Fibroblast of villous mesenchyme (primary cell): Measurements from ENCODE around the gene GPS1. TPM values are rescaled to one million over a fixed set of nuclear protein-coding genes. Genes with fewer than 3 reads are reported as not detected.

Experiments
- DNase-seq: peaks from one replicate; pipeline ENCODE4 v3.0.0-alpha.2; 2010; ENCODE audit warnings: low read depth
- H3K4me3 ChIP-seq: 2 replicates; pipeline ENCODE4 v1.5.1; 2011; ENCODE audit warnings: low read depth, mild to moderate bottlenecking, low read length
- total RNA-seq: library from RNA; depleted of rRNA; stranded (reverse); fragments of >200 nt; gene quantifications from 2 replicates; pipeline ENCODE4 v1.2.3, GENCODE V29; 2012
- TF ChIP-seq, protein P1 (sequence below): IDR thresholded peaks from 2 replicates; pipeline ENCODE4 v1.5.1; 2012; ENCODE audit warnings: low read depth, mild to moderate bottlenecking, low read length; ENCODE audit not compliant: insufficient read depth

The GPS1 gene
- total RNA-seq, 1 donor: 104 TPM

DNA sequence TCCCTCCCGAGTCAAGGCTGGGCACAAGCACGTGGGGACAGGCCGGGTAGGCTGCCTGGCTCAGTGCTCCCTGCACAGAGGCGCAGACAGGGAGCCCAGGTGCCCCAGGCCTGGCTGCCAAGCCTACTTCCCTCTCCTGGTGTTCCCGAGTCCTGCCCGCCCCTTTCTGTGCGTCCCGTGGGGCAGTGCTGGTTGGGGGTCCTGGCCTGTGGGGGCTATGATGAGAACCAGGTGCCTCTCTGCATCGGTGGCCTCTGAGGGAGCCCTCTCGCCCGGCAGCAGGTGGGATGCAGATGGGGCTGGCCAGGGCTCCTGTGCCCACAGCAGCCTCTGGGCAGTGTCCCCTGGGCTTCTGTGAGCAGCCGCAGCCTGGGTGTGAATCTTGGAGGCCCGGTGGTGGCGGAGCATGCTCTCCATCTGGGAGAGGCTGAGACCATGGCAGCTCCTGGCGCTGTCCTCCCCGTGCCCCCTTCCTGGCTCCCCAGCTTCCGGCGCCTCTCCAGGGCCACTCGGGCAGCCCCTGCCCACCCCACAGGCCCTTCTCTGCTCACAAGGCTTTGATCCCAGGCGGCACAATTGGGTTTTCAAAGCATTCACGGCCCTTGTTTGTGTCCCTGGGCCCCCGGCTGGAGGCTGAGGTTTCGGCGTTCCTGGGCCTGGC, 36.3 kb upstream of the GPS1 start:
- DNase-seq: no peak
- TF ChIP-seq, protein P1, sequence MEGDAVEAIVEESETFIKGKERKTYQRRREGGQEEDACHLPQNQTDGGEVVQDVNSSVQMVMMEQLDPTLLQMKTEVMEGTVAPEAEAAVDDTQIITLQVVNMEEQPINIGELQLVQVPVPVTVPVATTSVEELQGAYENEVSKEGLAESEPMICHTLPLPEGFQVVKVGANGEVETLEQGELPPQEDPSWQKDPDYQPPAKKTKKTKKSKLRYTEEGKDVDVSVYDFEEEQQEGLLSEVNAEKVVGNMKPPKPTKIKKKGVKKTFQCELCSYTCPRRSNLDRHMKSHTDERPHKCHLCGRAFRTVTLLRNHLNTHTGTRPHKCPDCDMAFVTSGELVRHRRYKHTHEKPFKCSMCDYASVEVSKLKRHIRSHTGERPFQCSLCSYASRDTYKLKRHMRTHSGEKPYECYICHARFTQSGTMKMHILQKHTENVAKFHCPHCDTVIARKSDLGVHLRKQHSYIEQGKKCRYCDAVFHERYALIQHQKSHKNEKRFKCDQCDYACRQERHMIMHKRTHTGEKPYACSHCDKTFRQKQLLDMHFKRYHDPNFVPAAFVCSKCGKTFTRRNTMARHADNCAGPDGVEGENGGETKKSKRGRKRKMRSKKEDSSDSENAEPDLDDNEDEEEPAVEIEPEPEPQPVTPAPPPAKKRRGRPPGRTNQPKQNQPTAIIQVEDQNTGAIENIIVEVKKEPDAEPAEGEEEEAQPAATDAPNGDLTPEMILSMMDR: no peak
- H3K4me3 ChIP-seq: no peak overlapping the region

DNA sequence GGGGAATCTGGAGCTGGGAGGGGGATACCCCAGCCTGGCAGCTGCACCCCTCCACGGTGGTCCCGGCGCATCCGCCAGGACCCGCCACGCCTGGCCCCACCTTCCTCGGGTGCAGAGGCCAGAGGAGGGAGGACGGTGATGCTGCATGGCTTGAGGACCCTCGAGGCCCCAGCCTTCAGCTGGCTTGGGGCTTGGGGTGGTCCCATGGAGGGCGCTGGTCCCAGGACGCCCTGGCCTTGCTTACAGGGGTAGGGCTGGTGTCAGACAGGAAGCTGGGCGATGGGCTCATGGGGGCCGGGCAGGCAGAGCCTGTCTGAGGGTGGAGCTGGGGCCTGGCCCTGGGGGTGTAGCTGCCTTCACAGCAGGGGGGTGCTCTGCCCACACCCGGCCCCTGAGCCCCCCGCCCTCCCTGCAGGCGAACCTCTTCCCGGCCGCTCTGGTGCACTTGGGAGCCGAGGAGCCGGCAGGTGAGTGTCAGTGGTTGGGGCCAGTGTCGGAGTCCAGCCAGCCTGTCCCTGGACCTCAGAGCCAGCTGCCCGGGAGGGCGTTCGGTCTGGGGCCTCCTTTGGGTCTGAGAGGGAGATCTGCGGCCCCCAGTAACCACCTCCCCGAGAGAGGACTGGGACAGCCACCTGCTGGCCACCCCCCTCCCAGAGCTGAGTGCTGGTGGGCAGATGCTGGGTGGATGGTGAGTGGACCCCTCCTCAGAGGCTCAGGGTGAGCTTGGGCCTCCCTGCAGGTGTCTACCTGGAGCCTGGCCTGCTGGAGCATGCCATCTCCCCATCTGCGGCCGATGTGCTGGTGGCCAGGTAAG, 35.4 kb upstream of the GPS1 start:
- no peak for DNase-seq
- H3K4me3 ChIP-seq: no peak overlapping the region
- TF ChIP-seq, protein P1: no peak

DNA sequence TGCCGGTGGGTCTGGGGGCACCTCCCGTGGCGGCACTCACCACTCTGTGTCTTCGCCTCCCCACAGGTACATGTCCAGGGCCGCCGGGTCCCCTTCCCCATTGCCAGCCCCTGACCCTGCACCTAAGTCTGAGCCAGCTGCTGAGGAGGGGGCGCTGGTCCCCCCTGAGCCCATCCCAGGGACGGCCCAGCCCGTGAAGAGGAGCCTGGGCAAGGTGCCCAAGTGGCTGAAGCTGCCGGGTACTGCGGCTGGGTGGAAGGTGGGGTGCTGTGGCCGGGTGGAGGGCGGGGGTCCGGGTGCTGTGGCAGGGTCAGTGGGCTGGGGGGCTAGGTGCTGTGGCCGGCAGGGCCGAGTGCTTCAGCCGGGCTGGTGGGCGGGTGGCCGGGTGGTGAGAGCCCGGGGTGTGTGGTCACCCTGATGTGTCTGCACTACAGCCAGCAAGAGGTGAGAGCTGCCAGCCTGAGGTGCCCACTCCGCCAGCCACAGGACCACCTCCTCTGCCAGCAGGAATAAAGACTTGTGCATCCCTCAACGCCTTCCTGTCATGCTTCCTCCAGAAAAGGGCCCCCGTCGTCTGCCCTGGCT, 34.7 kb upstream of the GPS1 start:
- H3K4me3 ChIP-seq: no peak overlapping the region
- no peak for DNase-seq
- TF ChIP-seq, protein P1: no peak

DNA sequence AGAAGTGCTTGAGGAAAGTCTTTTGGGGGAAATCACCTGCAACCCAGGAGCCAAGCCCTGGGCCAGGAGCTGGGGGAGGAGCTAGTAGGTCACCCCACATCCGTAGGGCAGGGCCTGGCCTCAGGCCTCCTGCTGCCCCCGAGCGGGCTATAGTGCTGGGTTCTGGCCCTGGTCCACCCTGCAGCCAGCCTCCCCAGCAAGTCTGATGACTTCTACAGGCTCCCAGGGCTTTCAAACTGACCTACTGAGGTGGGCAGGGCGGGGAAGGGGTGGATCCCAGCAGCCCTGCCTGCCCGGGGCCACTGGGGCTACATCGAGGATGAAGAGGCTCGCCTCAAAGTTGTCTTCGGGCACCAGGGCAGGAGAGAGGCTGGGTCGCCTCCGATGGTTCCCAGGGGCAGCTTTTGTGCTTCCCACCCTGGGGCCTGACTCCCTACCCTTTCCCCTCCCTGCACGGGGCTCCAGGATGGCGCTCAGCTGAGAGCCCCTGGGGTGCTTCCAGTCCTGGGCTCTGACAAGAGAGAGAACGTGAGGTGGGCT, 34.0 kb upstream of the GPS1 start:
- no peak overlapping the region for H3K4me3 ChIP-seq
- TF ChIP-seq, protein P1: no peak
- no peak for DNase-seq

DNA sequence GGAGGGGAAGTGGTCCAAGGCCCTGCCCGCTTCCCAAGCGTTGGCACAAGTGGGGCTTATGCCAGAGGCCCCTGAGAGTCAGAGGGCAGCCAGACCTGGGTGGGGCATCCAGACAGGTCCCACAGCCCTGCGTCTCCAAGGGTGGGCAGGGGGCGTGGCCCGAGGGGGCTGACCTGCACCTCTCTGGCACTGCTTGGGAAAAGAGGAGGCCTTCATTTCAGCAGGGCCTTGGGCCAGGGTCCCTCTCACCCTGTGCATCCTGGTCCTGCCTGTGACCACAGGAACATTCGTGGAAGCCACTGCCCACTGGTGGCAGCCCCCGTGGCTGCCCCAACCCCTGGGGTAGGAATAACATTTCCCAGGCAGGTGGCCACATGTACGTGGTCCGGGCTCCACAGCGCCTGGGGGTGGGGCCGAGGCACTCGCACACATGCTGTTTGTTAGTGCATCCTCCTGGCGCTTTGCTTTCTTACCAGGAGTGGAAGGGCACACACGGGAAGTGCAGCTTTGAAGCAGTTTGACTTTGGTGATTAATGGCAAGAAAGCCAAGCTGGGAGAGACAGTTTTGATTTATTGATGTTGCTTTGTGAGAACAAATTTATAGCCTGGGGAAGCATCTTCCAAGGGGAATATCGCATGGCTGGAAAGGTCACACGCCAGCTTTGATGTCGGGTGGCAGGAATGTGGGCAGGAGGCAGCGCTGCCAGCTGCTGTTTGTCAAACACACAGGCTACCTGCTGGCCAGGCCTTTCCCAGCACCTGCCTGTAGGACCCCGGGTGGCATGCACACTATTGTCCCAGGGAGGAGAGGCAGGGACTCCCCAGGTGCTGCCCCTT, 33.3 kb upstream of the GPS1 start:
- DNase-seq: no peak
- H3K4me3 ChIP-seq: no peak overlapping the region
- TF ChIP-seq, protein P1: no peak

DNA sequence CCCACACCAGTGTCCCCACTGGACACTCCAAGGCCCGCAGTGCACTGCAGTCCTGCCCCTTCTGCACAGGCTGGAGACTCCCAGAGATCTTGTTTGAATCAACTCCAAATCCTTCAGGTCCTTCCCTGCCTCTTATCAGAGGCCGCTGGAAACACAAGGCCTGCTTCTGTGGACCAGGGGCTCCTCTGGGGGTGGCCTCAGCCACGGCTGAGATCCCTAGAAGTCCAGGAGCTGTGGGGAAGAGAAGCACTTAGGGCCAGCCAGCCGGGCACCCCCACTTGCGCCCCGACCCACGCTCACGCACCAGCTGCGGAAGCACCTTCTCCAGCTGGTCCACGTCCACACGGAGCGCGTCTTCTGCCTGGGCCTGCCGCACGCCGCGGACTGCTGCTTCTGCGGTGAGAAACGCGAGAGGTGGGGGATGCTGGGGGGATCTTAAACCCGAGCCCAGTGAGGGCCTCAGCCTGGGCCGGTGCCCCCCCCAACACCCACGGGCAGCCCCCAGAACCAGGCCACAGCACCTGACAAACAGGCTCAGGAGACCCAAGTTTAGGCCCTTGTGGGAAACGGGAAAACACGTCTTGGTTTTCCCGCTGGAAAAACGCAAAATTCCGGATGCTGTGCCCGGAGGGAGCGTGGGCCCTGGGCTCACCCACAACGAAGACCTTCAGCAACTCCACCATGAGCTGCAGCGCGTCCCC, 32.6 kb upstream of the GPS1 start:
- TF ChIP-seq, protein P1: no peak
- DNase-seq: no peak

More for the DNA sequence above, 32.6 kb upstream of the GPS1 start:
- no peak overlapping the region for H3K4me3 ChIP-seq
